ENCODE data around the gene SFXN1.

SFXN1 gene

GRCh38 chr5:175460126-175460525, 18.2 kb upstream of the SFXN1 start:
- no peak overlapping the region for H3K4me3 ChIP-seq (ENCODE audit: low read depth, low read length)
- TF ChIP-seq CTCF (IDR thresholded peaks at IDR 0.05; ENCODE audit: low read depth, low read length), result peak; percentile 52
- in situ Hi-C loops (cut with HindIII; ENCODE audit: low sequenced_read_pairs), result no loop called here
- DNase-seq (ENCODE audit: low read depth, low spot score), result no peak

- DNase-seq (ENCODE audit: low read depth, low spot score), result no peak
- no peak for TF ChIP-seq CTCF (IDR thresholded peaks at IDR 0.05; ENCODE audit: low read depth, low read length)
- no peak overlapping the region for H3K4me3 ChIP-seq (ENCODE audit: low read depth, low read length)
- in situ Hi-C loops (cut with HindIII; ENCODE audit: low sequenced_read_pairs), result no loop called here
These were observed 17.8 kb upstream of the SFXN1 start for GRCh38 chr5:175460552-175460951.

- no peak for TF ChIP-seq CTCF (IDR thresholded peaks at IDR 0.05; ENCODE audit: low read depth, low read length)
- DNase-seq (ENCODE audit: low read depth, low spot score), result no peak
- in situ Hi-C loops (cut with HindIII; ENCODE audit: low sequenced_read_pairs), result no loop called here
- H3K4me3 ChIP-seq (ENCODE audit: low read depth, low read length), result no peak overlapping the region
These were observed 17.0 kb upstream of the SFXN1 start for GRCh38 chr5:175461370-175461769.

- in situ Hi-C loops (cut with HindIII; ENCODE audit: low sequenced_read_pairs), result no loop called here
- TF ChIP-seq CTCF (IDR thresholded peaks at IDR 0.05; ENCODE audit: low read depth, low read length), result no peak
- H3K4me3 ChIP-seq (ENCODE audit: low read depth, low read length), result no peak overlapping the region
- DNase-seq (ENCODE audit: low read depth, low spot score), result no peak
These were observed 14.7 kb upstream of the SFXN1 start for GRCh38 chr5:175463641-175464040.

- no peak for DNase-seq (ENCODE audit: low read depth, low spot score)
- in situ Hi-C loops (cut with HindIII; ENCODE audit: low sequenced_read_pairs), result no loop called here
- TF ChIP-seq CTCF (IDR thresholded peaks at IDR 0.05; ENCODE audit: low read depth, low read length), result peak; percentile 84
- no peak overlapping the region for H3K4me3 ChIP-seq (ENCODE audit: low read depth, low read length)
These were observed 14.1 kb upstream of the SFXN1 start for GRCh38 chr5:175464074-175464941.

GRCh38 chr5:175464942-175465233, 13.5 kb upstream of the SFXN1 start:
- no peak for DNase-seq (ENCODE audit: low read depth, low spot score)
- no peak overlapping the region for H3K4me3 ChIP-seq (ENCODE audit: low read depth, low read length)
- in situ Hi-C loops (cut with HindIII; ENCODE audit: low sequenced_read_pairs), result no loop called here
- no peak for TF ChIP-seq CTCF (IDR thresholded peaks at IDR 0.05; ENCODE audit: low read depth, low read length)
